Bronchial epithelial cell (primary cell): ENCODE results near the gene ATP8A1. TPM values are rescaled to one million over a fixed set of nuclear protein-coding genes. Genes with fewer than 3 reads are reported as not detected.

ENCODE experiments used
- DNase-seq: peaks from one replicate; pipeline ENCODE4 v3.0.0-alpha.2; 2010; ENCODE audit warnings: low read depth
- FAIRE-seq: peaks from 2 replicates; lab custom pipeline; 2011; peaks lifted over from hg19 to GRCh38; lab: Jason Lieb, UNC
- H3K27me3 ChIP-seq: 2 replicates; pipeline ENCODE4 v1.5.1; 2011; ENCODE audit warnings: low read length; ENCODE audit not compliant: control insufficient read depth, insufficient read depth
- H3K36me3 ChIP-seq: 2 replicates; pipeline ENCODE4 v1.5.1; 2011; ENCODE audit warnings: low read length; ENCODE audit not compliant: control insufficient read depth, insufficient read depth
- H3K4me3 ChIP-seq: 2 replicates; pipeline ENCODE4 v1.5.1; 2011; ENCODE audit warnings: mild to moderate bottlenecking, low read depth, low read length, control low read depth
- CTCF ChIP-seq: IDR thresholded peaks from 2 replicates; pipeline ENCODE4 v1.5.1; 2011; ENCODE audit warnings: mild to moderate bottlenecking, moderate library complexity, low read length, control low read depth, inconsistent platforms; ENCODE audit not compliant: insufficient read depth, severe bottlenecking
- total RNA-seq: library from RNA; depleted of rRNA; stranded (reverse); fragments of >200 nt; gene quantifications from 2 replicates; pipeline ENCODE4 v1.2.1, GENCODE V29; 2014

Gene ATP8A1
- total RNA-seq, 1 donor from 2014 or later, result 2.1 TPM

GRCh38 chr4:42608551-42608950, 48.4 kb downstream of the ATP8A1 start:
- FAIRE-seq (no peak), DNase-seq (no peak)
- H3K4me3 ChIP-seq, result no peak overlapping the region
- H3K36me3 ChIP-seq, result no peaks in the 10 kb centered on the region
- no peak for TF ChIP-seq CTCF
- H3K27me3 ChIP-seq, result no peaks in the 10 kb centered on the region

- FAIRE-seq, result no peak
- no peak overlapping the region for H3K4me3 ChIP-seq
- TF ChIP-seq CTCF, result no peak
- DNase-seq, result no peak
- H3K27me3 ChIP-seq, result no peaks in the 10 kb centered on the region
- H3K36me3 ChIP-seq, result no peaks in the 10 kb centered on the region
Measured at GRCh38 chr4:42607011-42607726, 49.7 kb downstream of the ATP8A1 start.

GRCh38 chr4:42605264-42605663, 51.6 kb downstream of the ATP8A1 start:
- H3K4me3 ChIP-seq, result no peak overlapping the region
- H3K27me3 ChIP-seq, result no peaks in the 10 kb centered on the region
- H3K36me3 ChIP-seq, result no peaks in the 10 kb centered on the region
- TF ChIP-seq CTCF, result no peak
- FAIRE-seq (no peak), DNase-seq (no peak)

GRCh38 chr4:42603862-42604261, 53.0 kb downstream of the ATP8A1 start:
- DNase-seq, result no peak
- Histone ChIP-seq H3K36me3 (no peaks in the 10 kb centered on the region), H3K27me3 (no peaks in the 10 kb centered on the region), H3K4me3 (no peak overlapping the region)
- TF ChIP-seq CTCF, result no peak
- no peak for FAIRE-seq

GRCh38 chr4:42600578-42600977, 56.3 kb downstream of the ATP8A1 start:
- no peak for DNase-seq
- TF ChIP-seq CTCF, result no peak
- FAIRE-seq, result no peak
- Histone ChIP-seq H3K4me3 (no peak overlapping the region), H3K27me3 (no peaks in the 10 kb centered on the region), H3K36me3 (no peaks in the 10 kb centered on the region)

GRCh38 chr4:42596918-42597317, 60.0 kb downstream of the ATP8A1 start:
- Histone ChIP-seq H3K4me3 (no peak overlapping the region), H3K27me3 (no peaks in the 10 kb centered on the region), H3K36me3 (no peaks in the 10 kb centered on the region)
- TF ChIP-seq CTCF, result no peak
- FAIRE-seq, result no peak
- no peak for DNase-seq
